HepG2 (cell line): Measurements from ENCODE around the gene NSF. TPM values are rescaled to one million over a fixed set of nuclear protein-coding genes. Genes with fewer than 3 reads are reported as not detected.

Experiments used
- CEBPG ChIP-seq: IDR thresholded peaks from 2 replicates; pipeline ENCODE4 v1.6.1; 2016
- ERF ChIP-seq: IDR thresholded peaks from 2 replicates; pipeline ENCODE4 v1.6.1; 2018; ENCODE audit warnings: missing biosample characterization, missing genetic modification reagents
- FOXA3 ChIP-seq: IDR thresholded peaks from 2 replicates; pipeline ENCODE4 v1.6.1; 2016; ENCODE audit warnings: missing genetic modification reagents, missing compliant biosample characterization
- FOXP1 ChIP-seq, 2 experiments: fragments of 450-650 bp in 1 of 2; IDR thresholded peaks; 2 replicates each; pipeline ENCODE4 v1.6.1; 2017 to 2018; ENCODE audit warnings: antibody characterized with exemption in 1 of 2
- HDAC2 ChIP-seq: sonication (generic); formaldehyde crosslinking; IDR thresholded peaks from 2 replicates; pipeline ENCODE4 v1.4.0; 2020; ENCODE audit warnings: missing genetic modification reagents
- HNF4G ChIP-seq, 2 experiments: sonication (generic) in 1 of 2; formaldehyde crosslinking in 1 of 2; IDR thresholded peaks; 2 replicates each; pipeline versions ENCODE4 v1.4.0 to v1.6.1; 2011 to 2020; ENCODE audit warnings: borderline replicate concordance in 2 of 2, low read depth in 2 of 2, mild to moderate bottlenecking in 2 of 2, low read length in 1 of 2, missing genetic modification reagents in 1 of 2, moderate library complexity in 1 of 2
- KMT2B ChIP-seq: IDR thresholded peaks from 2 replicates; pipeline ENCODE4 v1.6.1; 2016; ENCODE audit warnings: missing genetic modification reagents, missing compliant biosample characterization
- NR2F6 ChIP-seq, 2 experiments: IDR thresholded peaks; 2 replicates each; pipeline ENCODE4 v1.6.1; 2016; ENCODE audit warnings: antibody characterized with exemption in 1 of 2, mild to moderate bottlenecking in 1 of 2
- POLR2A ChIP-seq, 2 experiments: IDR thresholded peaks; 2 replicates each; pipeline ENCODE4 v1.6.1; 2011; ENCODE audit warnings: low read depth in 2 of 2, low read length in 2 of 2, mild to moderate bottlenecking in 1 of 2, moderate library complexity in 1 of 2; ENCODE audit not compliant: insufficient read depth in 1 of 2
- POLR2AphosphoS2 ChIP-seq: IDR thresholded peaks from 2 replicates; pipeline ENCODE4 v1.6.1; 2011; ENCODE audit warnings: low read depth, low read length, improper control_type of control experiment
- RCOR2 ChIP-seq: IDR thresholded peaks from 2 replicates; pipeline ENCODE4 v1.6.1; 2016; ENCODE audit warnings: missing biosample characterization, missing genetic modification reagents
- RXRA ChIP-seq: sonication (generic); formaldehyde crosslinking; IDR thresholded peaks from 2 replicates; pipeline ENCODE4 v1.5.1; 2020; ENCODE audit warnings: missing genetic modification reagents
- SALL2 ChIP-seq: sonication (generic); formaldehyde crosslinking; IDR thresholded peaks from 2 replicates; pipeline ENCODE4 v1.8.1; 2023; ENCODE audit warnings: mild to moderate bottlenecking, missing genetic modification reagents, inconsistent platforms
- SAP130 ChIP-seq: IDR thresholded peaks from 2 replicates; pipeline ENCODE4 v1.6.1; 2016; ENCODE audit warnings: low read depth
- SOX5 ChIP-seq: IDR thresholded peaks from 2 replicates; pipeline ENCODE4 v1.6.1; 2016; ENCODE audit warnings: borderline replicate concordance
- STAG1 ChIP-seq: sonication (generic); formaldehyde crosslinking; IDR thresholded peaks from 2 replicates; pipeline ENCODE4 v1.4.0; 2020; ENCODE audit warnings: missing genetic modification reagents
- TP53 ChIP-seq: sonication (generic); formaldehyde crosslinking; conservative IDR thresholded peaks from 2 replicates; pipeline ENCODE4 v1.4.0; 2020; ENCODE audit warnings: missing genetic modification reagents
- ZFAT ChIP-seq: sonication (generic); formaldehyde crosslinking; conservative IDR thresholded peaks from 2 replicates; pipeline ENCODE4 v1.8.1; 2023; ENCODE audit warnings: missing genetic modification reagents, inconsistent platforms
- ZFY ChIP-seq: sonication (generic); formaldehyde crosslinking; IDR thresholded peaks from 2 replicates; pipeline ENCODE4 v1.4.0; 2020; ENCODE audit warnings: missing genetic modification reagents
- ZNF124 ChIP-seq: sonication (generic); formaldehyde crosslinking; IDR thresholded peaks from 2 replicates; pipeline ENCODE4 v1.4.0; 2020; ENCODE audit warnings: missing genetic modification reagents
- ZNF331 ChIP-seq: sonication (generic); formaldehyde crosslinking; IDR thresholded peaks from 2 replicates; pipeline ENCODE4 v1.4.0; 2020; ENCODE audit warnings: missing genetic modification reagents
- ZNF501 ChIP-seq: sonication (generic); formaldehyde crosslinking; IDR thresholded peaks from 2 replicates; pipeline ENCODE4 v1.5.1; 2020; ENCODE audit warnings: mild to moderate bottlenecking, moderate library complexity, missing genetic modification reagents
- ZNF530 ChIP-seq: sonication (generic); formaldehyde crosslinking; IDR thresholded peaks from 2 replicates; pipeline ENCODE4 v1.5.0; 2020; ENCODE audit warnings: low read depth, mild to moderate bottlenecking, missing genetic modification reagents
- ZNF768 ChIP-seq: sonication (generic); formaldehyde crosslinking; IDR thresholded peaks from 2 replicates; pipeline ENCODE4 v1.4.0; 2020; ENCODE audit warnings: missing genetic modification reagents
- ZNF792 ChIP-seq: IDR thresholded peaks from 2 replicates; pipeline ENCODE4 v1.6.1; 2016
- ZSCAN12 ChIP-seq: sonication (generic); formaldehyde crosslinking; IDR thresholded peaks from 2 replicates; pipeline ENCODE4 v1.9.0; 2021; ENCODE audit warnings: mild to moderate bottlenecking, missing genetic modification reagents
- polyA plus RNA-seq, 8 experiments: library from polyadenylated mRNA; depleted of rRNA in 3 of 8; stranded (reverse) in 7 of 8; unstranded in 1 of 8; fragments of >200 nt; fragmentation: Illumina TruSeq in 4 of 8; extraction: Trizol in 4 of 8; gene quantifications; 2 replicates each; pipeline versions ENCODE4 v1.2.1 to v1.2.3, GENCODE V29; 2011 to 2016; ENCODE audit warnings: low read depth in 4 of 8, missing spikeins in 1 of 8, mixed read lengths in 1 of 8; ENCODE audit not compliant: insufficient read depth in 1 of 8
- total RNA-seq, 5 experiments: library from RNA; depleted of rRNA; stranded (reverse); fragments of >200 nt; fragmentation: Illumina TruSeq; extraction: Trizol; gene quantifications; 2 replicates each; pipeline ENCODE4 v1.2.3, GENCODE V29; 2016; ENCODE audit warnings: low read depth in 1 of 5
- TF ChIP-seq, protein P1 (sequence below): sonication (generic); formaldehyde crosslinking; IDR thresholded peaks from 2 replicates; pipeline ENCODE4 v1.4.0; 2020; ENCODE audit warnings: missing genetic modification reagents, low read depth, mild to moderate bottlenecking, borderline replicate concordance
- TF ChIP-seq, protein P2 (sequence below): sonication (generic); formaldehyde crosslinking; IDR thresholded peaks from 2 replicates; pipeline ENCODE4 v1.4.0; 2020; ENCODE audit warnings: missing genetic modification reagents
- TF ChIP-seq, protein P3 (sequence below): sonication (generic); formaldehyde crosslinking; IDR thresholded peaks from 2 replicates; pipeline ENCODE4 v1.9.0; 2021; ENCODE audit warnings: missing genetic modification reagents, mild to moderate bottlenecking, borderline replicate concordance

The NSF gene
- total and polyA plus RNA-seq, 2 of the 13 experiments (the other 11 are each of a cell fraction or from before 2014, with no cell fraction given), result 21.9 to 37.8 TPM

DNA sequence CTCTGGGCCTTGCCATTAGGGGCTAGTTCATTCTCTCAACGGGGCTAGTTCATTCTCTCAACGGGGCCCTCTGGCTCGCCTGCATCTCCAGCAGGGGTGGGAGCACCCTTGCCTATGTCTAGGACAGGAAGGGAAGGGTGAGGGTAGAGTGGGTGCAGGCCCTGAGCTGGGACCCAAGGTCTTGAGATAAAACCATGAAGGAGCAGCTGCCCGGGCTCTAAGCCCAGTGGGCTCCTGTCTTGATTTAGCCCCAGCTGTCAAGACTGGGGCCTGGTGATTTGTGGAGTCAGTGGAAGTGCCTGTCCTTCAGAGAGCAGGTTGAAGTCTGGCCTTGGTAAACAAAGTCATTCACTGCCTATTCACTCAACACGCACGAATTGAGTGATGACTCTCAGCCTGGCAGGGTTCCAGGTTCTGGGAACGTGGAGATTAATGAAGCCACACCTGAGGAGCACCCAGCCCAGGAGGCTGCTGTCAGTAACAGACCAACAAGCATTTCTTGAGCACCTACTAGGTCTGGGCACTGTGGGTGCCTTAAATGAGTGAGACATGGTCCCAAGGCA, 192.6 kb downstream of the NSF start (continued):
- peak; percentile 90 for TF ChIP-seq FOXA3 (CRISPR knock-in tag)
- peak; percentile 7; the same call in 1 of the 2 replicates for TF ChIP-seq STAG1 (CRISPR knock-in tag)
- TF ChIP-seq SAP130 (CRISPR knock-in tag), result peak; percentile 79
- peak; percentile 33; the same call in 1 of the 2 replicates for TF ChIP-seq HNF4G (IDR thresholded peaks at IDR 0.05; ENCODE audit: borderline replicate concordance, low read depth, low read length)
- TF ChIP-seq HNF4G (CRISPR knock-in tag; IDR thresholded peaks at IDR 0.05; ENCODE audit: borderline replicate concordance, low read depth), result no peak
- peak; percentile 35; the same call in 1 of the 2 replicates for TF ChIP-seq RXRA (CRISPR knock-in tag)
- peak; percentile 65 for TF ChIP-seq HDAC2 (CRISPR knock-in tag)
- TF ChIP-seq, protein P1, sequence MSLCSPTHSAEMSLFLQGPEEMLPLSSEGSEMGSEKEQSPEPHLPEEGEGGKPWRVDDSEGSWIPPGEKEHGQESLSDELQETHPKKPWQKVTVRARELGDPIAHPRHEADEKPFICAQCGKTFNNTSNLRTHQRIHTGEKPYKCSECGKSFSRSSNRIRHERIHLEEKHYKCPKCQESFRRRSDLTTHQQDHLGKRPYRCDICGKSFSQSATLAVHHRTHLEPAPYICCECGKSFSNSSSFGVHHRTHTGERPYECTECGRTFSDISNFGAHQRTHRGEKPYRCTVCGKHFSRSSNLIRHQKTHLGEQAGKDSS (CRISPR knock-in tag), result no peak
- TF ChIP-seq ZNF331 (CRISPR knock-in tag), result peak; percentile 21; the same call in 1 of the 2 replicates
- TF ChIP-seq ZNF124 (CRISPR knock-in tag), result no peak
- TF ChIP-seq POLR2A (IDR thresholded peaks at IDR 0.05; ENCODE audit: insufficient read depth in 1 of 2, low read depth in 2 of 2, low read length in 2 of 2), result no peak
- peak; percentile 58; the same call in 1 of the 2 replicates for TF ChIP-seq ERF (CRISPR knock-in tag)
- 0 out of 2 replicates have a peak, but pooled peaks have one; percentile 28 for TF ChIP-seq KMT2B (CRISPR knock-in tag)
- no peak for TF ChIP-seq ZNF768 (CRISPR knock-in tag)
- TF ChIP-seq CEBPG (CRISPR knock-in tag), result no peak
- TF ChIP-seq SOX5 (CRISPR knock-in tag), result peak; percentile 54; the same call in 1 of the 2 replicates
- TF ChIP-seq ZNF501, result 0 out of 2 replicates have a peak, but pooled peaks have one; percentile 16
- peak; percentile 77 for TF ChIP-seq RCOR2 (CRISPR knock-in tag)
- TF ChIP-seq TP53 (CRISPR knock-in tag), result no peak
- TF ChIP-seq ZNF792, result no peak
- TF ChIP-seq ZFAT, result no peak
- no peak for TF ChIP-seq ZSCAN12 (CRISPR knock-in tag)
- no peak for TF ChIP-seq POLR2AphosphoS2
- TF ChIP-seq, protein P2, sequence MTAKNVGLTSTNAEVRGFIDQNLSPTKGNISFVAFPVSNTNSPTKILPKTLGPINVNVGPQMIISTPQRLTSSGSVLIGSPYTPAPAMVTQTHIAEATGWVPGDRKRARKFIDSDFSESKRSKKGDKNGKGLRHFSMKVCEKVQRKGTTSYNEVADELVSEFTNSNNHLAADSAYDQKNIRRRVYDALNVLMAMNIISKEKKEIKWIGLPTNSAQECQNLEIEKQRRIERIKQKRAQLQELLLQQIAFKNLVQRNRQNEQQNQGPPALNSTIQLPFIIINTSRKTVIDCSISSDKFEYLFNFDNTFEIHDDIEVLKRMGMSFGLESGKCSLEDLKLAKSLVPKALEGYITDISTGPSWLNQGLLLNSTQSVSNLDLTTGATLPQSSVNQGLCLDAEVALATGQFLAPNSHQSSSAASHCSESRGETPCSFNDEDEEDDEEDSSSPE (CRISPR knock-in tag), result no peak
- no peak for TF ChIP-seq FOXP1 (IDR thresholded peaks at IDR 0.05)
- TF ChIP-seq FOXP1 (CRISPR knock-in tag; IDR thresholded peaks at IDR 0.05), result peak; percentile 42; the same call in 1 of the 2 replicates
- TF ChIP-seq SALL2 (CRISPR knock-in tag), result no peak
- peak; percentile 30; the same call in 1 of the 2 replicates for TF ChIP-seq ZFY
- TF ChIP-seq ZNF530 (CRISPR knock-in tag), result no peak
- TF ChIP-seq NR2F6 (IDR thresholded peaks at IDR 0.05), result no peak
- TF ChIP-seq NR2F6 (CRISPR knock-in tag; IDR thresholded peaks at IDR 0.05), result peak; percentile 45; the same call in 1 of the 2 replicates
- TF ChIP-seq, protein P3, sequence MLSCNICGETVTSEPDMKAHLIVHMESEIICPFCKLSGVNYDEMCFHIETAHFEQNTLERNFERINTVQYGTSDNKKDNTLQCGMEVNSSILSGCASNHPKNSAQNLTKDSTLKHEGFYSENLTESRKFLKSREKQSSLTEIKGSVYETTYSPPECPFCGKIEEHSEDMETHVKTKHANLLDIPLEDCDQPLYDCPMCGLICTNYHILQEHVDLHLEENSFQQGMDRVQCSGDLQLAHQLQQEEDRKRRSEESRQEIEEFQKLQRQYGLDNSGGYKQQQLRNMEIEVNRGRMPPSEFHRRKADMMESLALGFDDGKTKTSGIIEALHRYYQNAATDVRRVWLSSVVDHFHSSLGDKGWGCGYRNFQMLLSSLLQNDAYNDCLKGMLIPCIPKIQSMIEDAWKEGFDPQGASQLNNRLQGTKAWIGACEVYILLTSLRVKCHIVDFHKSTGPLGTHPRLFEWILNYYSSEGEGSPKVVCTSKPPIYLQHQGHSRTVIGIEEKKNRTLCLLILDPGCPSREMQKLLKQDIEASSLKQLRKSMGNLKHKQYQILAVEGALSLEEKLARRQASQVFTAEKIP (CRISPR knock-in tag), result no peak
